Transverse colon (tissue), 4 donors: ENCODE measurements around the gene MSI2.

ENCODE experiments used
- CTCF ChIP-seq, 5 experiments: fragments of 200-600 bp in 3 of 5; fragments of 450-650 bp in 2 of 5; sonication (generic) in 3 of 5; IDR thresholded peaks; 1 replicate in 2 of 5; 2 replicates in 3 of 5; pipeline ENCODE4 v1.5.1; 2016 to 2017; ENCODE audit warnings: antibody characterized with exemption in 5 of 5, inconsistent platforms in 3 of 5, mild to moderate bottlenecking in 2 of 5, moderate library complexity in 1 of 5
- POLR2A ChIP-seq: fragments of 450-650 bp; IDR thresholded peaks from one replicate; pipeline ENCODE4 v1.6.1; 2016; ENCODE audit warnings: antibody characterized with exemption, mild to moderate bottlenecking, moderate library complexity
- POLR2AphosphoS5 ChIP-seq, 3 donors: sonication (generic); formaldehyde crosslinking; IDR thresholded peaks; one replicate each; pipeline ENCODE4 v1.6.1; 2016; ENCODE audit warnings: antibody characterized with exemption in 3 of 3

GRCh38 chr17:57404073-57404472 lies 147.8 kb downstream of the MSI2 start:
- TF ChIP-seq CTCF (IDR thresholded peaks at IDR 0.05) (no peak), POLR2AphosphoS5 (IDR thresholded peaks at IDR 0.05) (no peak), POLR2A (no peak)
